CD4-positive, alpha-beta T cell treated with Interleukin-21 for 1 hour (primary cell): ENCODE data around the gene EFNA5.

Experiments used
- DNase-seq: peaks from one replicate; pipeline ENCODE4 v3.0.0-alpha.2; 2020

The EFNA5 gene

GRCh38 chr5:107672211-107673038 lies 1.7 kb upstream of the EFNA5 start:
- DNase-seq: no peak

DNA sequence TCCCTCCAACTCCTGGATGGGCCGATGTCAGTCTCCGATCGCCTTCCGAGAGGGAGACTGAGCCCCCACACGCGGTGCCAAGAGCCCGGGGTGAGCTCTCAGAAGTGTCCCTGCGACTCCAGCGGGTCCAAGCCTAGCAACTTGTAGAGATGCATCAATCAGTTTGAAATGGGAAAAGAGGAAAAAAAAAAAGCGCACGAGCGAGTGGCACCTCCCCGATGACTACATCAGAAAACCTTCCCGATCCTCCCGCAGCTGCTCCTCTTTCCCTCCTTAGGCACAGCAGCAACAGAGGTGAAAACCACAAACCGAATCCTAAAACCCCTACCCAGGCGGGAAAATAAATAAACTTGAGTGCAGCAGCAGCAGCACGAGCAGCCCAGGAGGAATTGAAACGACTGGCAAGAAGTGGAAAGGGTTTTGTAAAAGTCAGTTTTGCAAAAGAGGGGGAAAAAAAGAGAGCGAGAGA lies 1.0 kb upstream of the EFNA5 start:
- no peak for DNase-seq

GRCh38 chr5:107670087-107670931 lies 428 bp downstream of the EFNA5 start:
- DNase-seq: no peak

DNA sequence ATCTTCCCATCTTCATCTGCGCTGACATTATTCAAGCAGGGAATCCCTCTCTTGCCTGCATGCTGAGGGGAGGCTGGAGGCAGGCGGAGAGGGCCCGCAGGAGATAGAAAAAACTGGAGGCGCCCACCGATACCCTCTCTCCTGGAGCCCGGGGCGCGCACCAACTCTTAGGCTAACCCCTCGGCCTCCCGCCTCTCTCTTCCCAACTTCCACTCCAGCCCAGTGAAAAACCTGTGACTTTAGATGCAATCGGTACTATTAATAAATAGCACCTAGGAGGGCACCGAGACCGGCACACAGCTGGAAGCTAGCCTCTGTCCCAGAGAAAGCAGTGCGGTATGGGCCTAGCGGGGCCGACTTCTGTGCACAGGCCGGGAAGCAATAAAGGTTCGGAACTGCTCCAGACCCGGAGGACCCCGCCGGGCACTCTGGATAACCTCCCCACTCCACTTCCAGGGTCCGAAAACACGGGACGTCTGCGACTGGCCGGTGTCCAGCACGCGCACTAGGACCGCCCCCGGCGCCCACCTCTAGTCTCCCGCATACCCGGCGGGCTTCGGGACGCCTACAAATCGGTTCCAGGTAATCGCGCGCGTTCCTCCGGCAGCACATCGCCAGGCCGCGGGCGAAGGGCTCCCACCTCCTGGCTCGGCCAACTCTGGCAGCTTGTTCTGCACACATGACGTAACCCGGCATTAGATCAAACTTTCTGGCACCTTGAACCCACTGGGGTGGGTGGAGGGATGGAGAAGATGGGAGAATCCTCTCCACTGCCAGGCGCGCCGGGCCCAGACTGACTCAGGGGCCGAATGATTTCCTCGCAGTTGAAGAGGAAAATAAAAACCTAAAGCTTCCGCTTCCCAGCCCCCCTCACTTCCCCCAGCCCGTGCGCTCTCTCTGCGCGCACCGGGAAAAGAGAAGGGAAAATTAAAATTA lies 1.4 kb downstream of the EFNA5 start:
- no peak for DNase-seq

GRCh38 chr5:107668154-107669095 lies 2.3 kb downstream of the EFNA5 start:
- DNase-seq: no peak

- DNase-seq: no peak
Observed at GRCh38 chr5:107666051-107666655, 4.6 kb downstream of the EFNA5 start.

- no peak for DNase-seq
Observed at GRCh38 chr5:107665036-107665570, 5.6 kb downstream of the EFNA5 start.

GRCh38 chr5:107663697-107664096 lies 7.0 kb downstream of the EFNA5 start:
- no peak for DNase-seq

DNA sequence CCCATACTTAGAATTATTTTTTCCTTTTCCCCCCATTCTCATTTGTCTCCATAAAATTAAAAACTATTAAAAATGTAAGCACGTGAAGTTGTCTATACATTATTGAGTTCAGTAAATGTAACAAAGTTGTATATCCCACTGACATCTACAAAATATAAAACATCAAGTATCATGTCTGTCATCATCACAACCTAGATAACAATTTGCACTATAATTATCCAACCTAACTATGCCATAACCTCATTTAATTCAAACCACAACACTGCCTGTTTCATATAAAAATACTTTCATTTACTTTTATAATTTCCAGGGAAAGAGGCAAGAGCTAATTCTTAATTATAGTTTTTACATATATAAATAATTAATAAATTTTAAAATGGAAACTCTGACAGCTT lies 9.1 kb downstream of the EFNA5 start:
- DNase-seq: no peak

GRCh38 chr5:107661038-107661649 lies 9.6 kb downstream of the EFNA5 start:
- no peak for DNase-seq

DNA sequence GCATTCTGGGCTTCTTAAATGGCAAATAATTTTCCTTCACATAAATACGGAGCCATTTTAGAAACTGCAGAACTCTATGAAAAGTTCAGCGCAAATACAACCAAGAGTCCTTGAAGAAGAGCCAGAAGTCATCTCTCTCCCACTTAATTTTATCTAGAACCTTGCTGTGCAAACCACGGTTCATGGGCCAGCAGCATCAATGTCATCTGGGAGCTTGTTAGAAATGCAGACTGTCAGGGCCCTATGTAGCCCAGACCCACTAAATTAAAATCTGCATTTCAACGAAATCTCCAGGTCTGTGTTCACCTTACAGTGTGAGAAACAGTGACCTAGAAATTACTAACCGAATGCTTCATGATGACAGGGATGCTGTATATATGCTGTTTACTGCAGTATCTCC lies 12.2 kb downstream of the EFNA5 start:
- DNase-seq: no peak

DNA sequence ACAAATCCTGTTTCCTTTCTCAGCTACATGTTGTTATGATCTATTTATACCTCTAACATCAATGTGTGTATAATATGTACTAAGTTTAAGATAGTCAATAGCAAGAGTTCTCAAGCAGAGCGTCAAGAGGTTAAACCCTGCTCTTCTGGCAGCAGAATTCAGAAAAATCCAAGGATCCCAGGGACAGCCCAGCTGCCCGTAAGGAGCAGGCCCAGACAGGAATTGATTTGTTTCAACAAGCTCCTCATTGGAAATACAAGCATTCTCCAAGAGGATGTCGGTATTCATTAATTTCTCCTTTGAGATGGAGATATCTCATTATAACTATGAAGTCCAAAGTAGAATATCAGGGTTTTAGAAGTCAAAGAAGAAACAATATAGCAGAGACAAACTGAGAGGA lies 14.9 kb downstream of the EFNA5 start:
- no peak for DNase-seq

DNA sequence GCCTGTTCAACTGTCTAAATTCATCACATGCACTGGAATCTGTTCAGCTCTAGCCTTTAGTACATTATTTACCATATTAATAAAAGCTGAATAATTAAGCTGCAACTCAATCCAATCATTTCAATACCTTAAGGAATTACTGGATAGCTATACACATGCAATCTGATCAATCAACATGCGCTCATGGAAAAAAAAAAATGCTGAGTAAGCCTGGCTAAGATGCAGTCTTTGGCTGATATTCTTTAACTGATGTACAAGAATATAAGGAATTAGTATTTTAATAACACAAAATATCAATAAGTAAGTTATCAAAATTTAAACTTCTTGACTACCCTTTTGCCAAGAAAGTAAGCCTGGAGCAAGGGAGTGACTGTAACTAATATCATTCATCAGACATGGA lies 15.9 kb downstream of the EFNA5 start:
- no peak for DNase-seq

GRCh38 chr5:107653685-107654084 lies 17.1 kb downstream of the EFNA5 start:
- no peak for DNase-seq

GRCh38 chr5:107652839-107653607 lies 17.7 kb downstream of the EFNA5 start:
- no peak for DNase-seq

DNA sequence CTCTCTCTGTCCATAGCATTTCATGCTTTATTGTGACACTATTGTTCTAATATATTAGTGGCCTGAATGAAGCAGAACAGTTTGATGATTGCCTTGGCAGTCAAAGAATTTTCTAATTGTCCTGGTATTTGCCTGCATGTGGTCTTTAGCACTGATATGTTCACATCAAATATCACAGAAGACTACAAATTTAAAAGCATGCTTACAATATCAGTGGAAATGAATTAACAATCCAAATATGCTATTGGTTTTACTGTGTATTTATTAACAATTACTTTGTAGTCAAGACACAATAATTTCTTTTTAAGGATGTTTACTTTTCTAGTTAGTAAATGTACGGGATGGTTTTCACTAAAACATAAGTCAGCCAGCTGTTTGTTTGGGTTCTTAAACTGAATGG lies 18.3 kb downstream of the EFNA5 start:
- DNase-seq: no peak

DNA sequence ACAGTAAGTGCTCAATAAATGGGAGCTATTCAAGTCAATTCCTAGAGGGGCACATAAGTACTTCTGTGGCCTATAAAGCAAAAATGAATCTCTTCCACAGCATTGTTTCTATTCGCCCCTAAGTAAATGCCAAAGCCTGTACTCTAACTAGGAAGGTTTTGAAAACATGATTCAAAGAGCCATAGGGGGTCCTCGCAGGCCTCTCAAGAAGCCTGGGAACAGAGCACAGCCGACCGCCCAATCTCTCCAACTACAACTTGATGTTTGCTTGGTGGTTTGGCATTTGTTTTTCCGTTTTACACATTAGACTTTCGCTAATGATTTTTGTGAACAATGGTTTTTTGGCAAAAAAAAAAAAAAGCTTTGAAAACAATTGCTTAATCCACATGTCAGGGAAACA lies 19.4 kb downstream of the EFNA5 start:
- no peak for DNase-seq

DNA sequence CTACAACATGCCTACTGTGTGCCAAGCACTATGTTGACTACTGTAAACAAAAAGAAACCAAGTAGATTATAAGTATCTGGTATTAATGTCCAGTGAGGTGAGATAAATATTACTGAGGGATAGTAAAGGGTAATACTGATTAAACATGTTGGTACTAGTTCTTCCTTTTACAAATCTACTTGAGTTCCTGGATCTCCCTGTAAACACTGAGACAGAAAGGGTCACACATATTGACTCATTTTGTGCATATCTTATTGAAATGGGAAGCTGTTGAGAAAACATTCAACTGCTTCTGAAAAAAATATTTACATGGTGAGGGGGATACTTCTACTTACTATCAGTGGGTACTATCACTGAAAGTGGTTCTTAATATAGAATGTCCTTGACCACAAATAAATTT lies 24.3 kb downstream of the EFNA5 start:
- DNase-seq: no peak

GRCh38 chr5:107640568-107640967 lies 30.2 kb downstream of the EFNA5 start:
- no peak for DNase-seq

- no peak for DNase-seq
Observed at GRCh38 chr5:107639990-107640389, 30.7 kb downstream of the EFNA5 start.
